Omental fat pad (tissue), 4 donors: ENCODE results near the gene GIN1. TPM values are rescaled to one million over a fixed set of nuclear protein-coding genes. Genes with fewer than 3 reads are reported as not detected.

Source experiments
- ATAC-seq: fragments of 150-250 bp; one replicate; pipeline ENCODE4 v1.9.1; 2016; ENCODE audit warnings: mild to moderate bottlenecking, moderate library complexity; ENCODE audit not compliant: low FRiP score
- DNase-seq: peaks from one replicate; pipeline ENCODE4 v3.0.0-alpha.2; 2019; ENCODE audit warnings: low spot score
- total RNA-seq, 4 donors: library from RNA; depleted of rRNA; stranded (reverse); fragments of >200 nt; gene quantifications; one replicate each; pipeline ENCODE4 v1.1.0, GENCODE V29; 2016
- TF ChIP-seq, protein P1 (sequence below), 3 donors: fragments of 450-650 bp; IDR thresholded peaks; one replicate each; pipeline ENCODE4 v1.5.1; 2016 to 2017; ENCODE audit warnings: antibody characterized with exemption in 3 of 3, mild to moderate bottlenecking in 3 of 3, moderate library complexity in 2 of 3

GIN1 gene
- total RNA-seq, 4 donors from 2014 or later: 2.4 to 5.1 (median 4.2) TPM

DNA sequence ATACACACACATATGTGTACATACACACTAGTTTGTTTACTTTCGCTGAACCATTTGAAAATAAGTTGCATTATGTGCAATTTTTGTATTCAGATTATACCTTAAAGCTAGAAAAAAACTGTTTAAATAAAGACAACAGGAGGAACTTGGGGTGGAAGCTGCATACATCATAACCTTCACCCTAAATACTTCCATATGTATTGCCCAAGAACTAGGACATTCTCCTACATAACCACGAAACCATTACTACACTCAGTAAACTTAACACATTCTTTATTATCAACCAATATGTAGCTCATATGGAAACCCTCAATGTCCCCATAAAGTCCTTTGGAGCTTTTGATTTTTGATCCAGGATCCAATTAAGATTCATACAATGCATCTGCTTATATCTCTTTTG, 83.3 kb downstream of the GIN1 start:
- DNase-seq: no peak
- no peak for ATAC-seq
- TF ChIP-seq, protein P1, sequence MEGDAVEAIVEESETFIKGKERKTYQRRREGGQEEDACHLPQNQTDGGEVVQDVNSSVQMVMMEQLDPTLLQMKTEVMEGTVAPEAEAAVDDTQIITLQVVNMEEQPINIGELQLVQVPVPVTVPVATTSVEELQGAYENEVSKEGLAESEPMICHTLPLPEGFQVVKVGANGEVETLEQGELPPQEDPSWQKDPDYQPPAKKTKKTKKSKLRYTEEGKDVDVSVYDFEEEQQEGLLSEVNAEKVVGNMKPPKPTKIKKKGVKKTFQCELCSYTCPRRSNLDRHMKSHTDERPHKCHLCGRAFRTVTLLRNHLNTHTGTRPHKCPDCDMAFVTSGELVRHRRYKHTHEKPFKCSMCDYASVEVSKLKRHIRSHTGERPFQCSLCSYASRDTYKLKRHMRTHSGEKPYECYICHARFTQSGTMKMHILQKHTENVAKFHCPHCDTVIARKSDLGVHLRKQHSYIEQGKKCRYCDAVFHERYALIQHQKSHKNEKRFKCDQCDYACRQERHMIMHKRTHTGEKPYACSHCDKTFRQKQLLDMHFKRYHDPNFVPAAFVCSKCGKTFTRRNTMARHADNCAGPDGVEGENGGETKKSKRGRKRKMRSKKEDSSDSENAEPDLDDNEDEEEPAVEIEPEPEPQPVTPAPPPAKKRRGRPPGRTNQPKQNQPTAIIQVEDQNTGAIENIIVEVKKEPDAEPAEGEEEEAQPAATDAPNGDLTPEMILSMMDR (IDR thresholded peaks at IDR 0.05): no peak

Other genes with a start within 250 kb of the GIN1 start
- gene PPIP5K2, start 163 bp upstream of the GIN1 start, total RNA-seq: 10 to 100 TPM; 30.1 to 36.9 (median 33.7) TPM
- 10 to 100 TPM; 18.6 to 50.6 (median 23.3) TPM for gene MACIR, start 138.6 kb upstream of the GIN1 start, total RNA-seq